Airway epithelial cell (primary cell): ENCODE data around the gene WSB1. TPM values are rescaled to one million over a fixed set of nuclear protein-coding genes. Genes with fewer than 3 reads are reported as not detected.

Experiments
- total RNA-seq: library from RNA; depleted of rRNA; stranded (reverse); fragments of >200 nt; gene quantifications from 2 replicates; pipeline ENCODE4 v1.2.3, GENCODE V29; 2015

WSB1 gene
- total RNA-seq, result 38.0 and 46.1 TPM in 2 replicates

GRCh38 chr17:27293898-27294688, at the start of gene WSB1:
Gene WSB1, plus strand, starts transcription at chr17:27294114. Its CDS starts 282 bp downstream, at chr17:27294396.

Other genes starting within 250 kb of the WSB1 start
- 10.7 and 17.1 TPM in 2 replicates for gene KSR1, start 162.3 kb downstream of the WSB1 start, total RNA-seq